ENCODE measurements around the gene OLAH. TPM values are rescaled to one million over a fixed set of nuclear protein-coding genes. Genes with fewer than 3 reads are reported as not detected.

OLAH gene
- total RNA-seq, 1 experiment from 2014 or later: 0.48 TPM

DNA sequence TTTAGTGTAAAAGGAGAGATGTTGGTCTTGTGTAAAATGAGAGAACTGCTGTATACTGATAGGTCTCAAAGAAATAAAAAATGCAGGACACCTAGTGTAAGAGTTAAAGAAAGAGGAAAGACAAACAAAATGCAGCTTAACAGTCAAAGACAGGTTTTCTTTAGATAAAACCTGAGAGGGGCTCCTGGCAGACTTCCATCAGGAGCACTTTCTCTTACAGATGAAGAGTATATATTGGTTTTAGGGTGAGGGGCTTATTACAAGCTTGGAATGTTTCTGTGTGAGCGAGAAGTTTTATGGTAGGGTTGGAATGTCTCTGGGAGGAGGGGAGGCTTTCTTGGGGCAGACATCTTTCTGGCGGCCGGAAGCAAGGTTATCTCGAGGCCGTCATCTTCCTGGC is 28.6 kb downstream of the OLAH start:
- Histone ChIP-seq H4K5ac (ENCODE audit: insufficient read length, low read depth, low read length) (no peak overlapping the region), H2BK20ac (ENCODE audit: low read depth, low read length, poor library complexity, severe bottlenecking) (no peak overlapping the region), H4K8ac (replicated peaks; ENCODE audit: insufficient read length, low read depth, low read length) (no peak overlapping the region), H2BK12ac (ENCODE audit: insufficient read length, low read depth, low read length) (no peak overlapping the region), H3K79me1 (ENCODE audit: insufficient read depth, low read depth, low read length, poor library complexity, severe bottlenecking) (no peaks in the 10 kb centered on the region), H2BK5ac (ENCODE audit: insufficient read length, low read length) (no peak overlapping the region), H3K23me2 (ENCODE audit: insufficient read length, low read depth, low read length, poor library complexity, severe bottlenecking) (no peaks in the 10 kb centered on the region), H3K23ac (ENCODE audit: insufficient read length, low read depth, low read length) (no peak overlapping the region), H3K14ac (ENCODE audit: insufficient read depth, low read length) (no peak overlapping the region), H3K4ac (ENCODE audit: low read depth, low read length) (no peak overlapping the region), H3K56ac (ENCODE audit: insufficient read length, low read depth, low read length) (no peak overlapping the region), H3K9me3 (ENCODE audit: control insufficient read depth, low read depth, low read length) (peaks cover 9% of the 10 kb centered on the region), H2AK5ac (ENCODE audit: insufficient read length, low read length) (no peak overlapping the region), H3K27me3 (ENCODE audit: insufficient read depth, low read length) (no peaks in the 10 kb centered on the region), H2BK120ac (ENCODE audit: low read depth, low read length, poor library complexity, severe bottlenecking) (no peak overlapping the region), H3K18ac (ENCODE audit: insufficient read length, low read depth, low read length) (no peak overlapping the region), H3K4me1 (ENCODE audit: insufficient read depth, low read length) (no peaks in the 10 kb centered on the region), H3K27ac (ENCODE audit: insufficient read length, low read depth, low read length) (no peak overlapping the region), H4K20me1 (ENCODE audit: control insufficient read depth, insufficient read depth, insufficient read length) (no peaks in the 10 kb centered on the region), H3K4me2 (ENCODE audit: insufficient read depth, insufficient read length, low read length) (no peak overlapping the region), H4K91ac (ENCODE audit: insufficient read length, low read depth, low read length) (no peak overlapping the region), H3K79me2 (ENCODE audit: insufficient read depth, low read length) (no peaks in the 10 kb centered on the region), H3K9ac (ENCODE audit: extremely low read depth, insufficient read length, low read length) (no peak overlapping the region), H2AFZ (ENCODE audit: low read length) (no peak overlapping the region), H3T11ph (ENCODE audit: low read length) (no peak overlapping the region), H2BK15ac (ENCODE audit: low read depth, low read length) (no peak overlapping the region)
- Mint-ChIP-seq H3K27ac (no peak overlapping the region), H3K27me3 (ENCODE audit: low read depth) (peaks cover 3% of the 10 kb centered on the region; the same call in 1 of the 2 replicates), H3K36me3 (ENCODE audit: insufficient read depth in 1 of 3, low read depth in 3 of 3) (peaks cover 18 to 36% (median 29%) of the 10 kb centered on the region in 3 experiments), H3K4me3 (no peak overlapping the region), H3K9me3 (peaks cover 18 to 20% of the 10 kb centered on the region in 2 experiments), H3K4me1 (no peaks in the 10 kb centered on the region)
- no CpG with 5 or more reads among the region's 5 CpGs for WGBS (ENCODE audit: extremely low coverage, insufficient read length, low lambda C conversion rate)
- DNase-seq: no peak
- TF ChIP-seq, protein P1, sequence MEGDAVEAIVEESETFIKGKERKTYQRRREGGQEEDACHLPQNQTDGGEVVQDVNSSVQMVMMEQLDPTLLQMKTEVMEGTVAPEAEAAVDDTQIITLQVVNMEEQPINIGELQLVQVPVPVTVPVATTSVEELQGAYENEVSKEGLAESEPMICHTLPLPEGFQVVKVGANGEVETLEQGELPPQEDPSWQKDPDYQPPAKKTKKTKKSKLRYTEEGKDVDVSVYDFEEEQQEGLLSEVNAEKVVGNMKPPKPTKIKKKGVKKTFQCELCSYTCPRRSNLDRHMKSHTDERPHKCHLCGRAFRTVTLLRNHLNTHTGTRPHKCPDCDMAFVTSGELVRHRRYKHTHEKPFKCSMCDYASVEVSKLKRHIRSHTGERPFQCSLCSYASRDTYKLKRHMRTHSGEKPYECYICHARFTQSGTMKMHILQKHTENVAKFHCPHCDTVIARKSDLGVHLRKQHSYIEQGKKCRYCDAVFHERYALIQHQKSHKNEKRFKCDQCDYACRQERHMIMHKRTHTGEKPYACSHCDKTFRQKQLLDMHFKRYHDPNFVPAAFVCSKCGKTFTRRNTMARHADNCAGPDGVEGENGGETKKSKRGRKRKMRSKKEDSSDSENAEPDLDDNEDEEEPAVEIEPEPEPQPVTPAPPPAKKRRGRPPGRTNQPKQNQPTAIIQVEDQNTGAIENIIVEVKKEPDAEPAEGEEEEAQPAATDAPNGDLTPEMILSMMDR (conservative IDR thresholded peaks at IDR 0.05): no peak
